ENCODE data around the gene DENND10. TPM values are rescaled to one million over a fixed set of nuclear protein-coding genes. Genes with fewer than 3 reads are reported as not detected.
"Not testable (repeated sequence)": the region's sequence is repeated elsewhere in the genome, so short reads cannot be mapped to it uniquely, and the experiment has no call there.

The DENND10 gene
- total and polyA plus RNA-seq, 2 experiments from 2014 or later, result 75.3 to 94.7 TPM

GRCh38 chr10:119140603-119141245, 36.8 kb downstream of the DENND10 start:
- no peak overlapping the region for H3K27ac ChIP-seq
- H3K9me3 ChIP-seq (ENCODE audit: low read depth), result no peaks in the 10 kb centered on the region
- 88% methylated on average over 21 of the region's 21 CpGs for WGBS (ENCODE audit: low lambda C conversion rate, missing lambda C conversion rate)
- H3K4me1 ChIP-seq (ENCODE audit: insufficient read depth), result no peaks in the 10 kb centered on the region
- no peak overlapping the region for H3K4me2 ChIP-seq
- H3K27me3 ChIP-seq, result no peaks in the 10 kb centered on the region
- DNase-seq (ENCODE audit: low spot score), result no peak
- no peaks in the 10 kb centered on the region for H3K36me3 ChIP-seq (replicated peaks; ENCODE audit: insufficient read depth, low read depth)
- H4K20me1 ChIP-seq (ENCODE audit: insufficient read depth, poor library complexity, severe bottlenecking), result no peaks in the 10 kb centered on the region
- no peaks in the 10 kb centered on the region for H3K79me2 ChIP-seq
- H2AFZ ChIP-seq, result no peak overlapping the region
- TF ChIP-seq EZH2 (IDR thresholded peaks at IDR 0.05; ENCODE audit: borderline replicate concordance), result no peak
- TF ChIP-seq EZH2phosphoT487 (IDR thresholded peaks at IDR 0.05; ENCODE audit: low read depth, severe bottlenecking, unreplicated experiment), result no peak
- no peak for TF ChIP-seq CTCF (IDR thresholded peaks at IDR 0.05; ENCODE audit: poor library complexity)
- no peak overlapping the region for H3K4me3 ChIP-seq
- H3K9me2 ChIP-seq (replicated peaks; ENCODE audit: insufficient read depth), result no peaks in the 10 kb centered on the region

- Histone ChIP-seq H3K4me1 (ENCODE audit: insufficient read depth) (no peaks in the 10 kb centered on the region), H3K27me3 (no peaks in the 10 kb centered on the region), H3K79me2 (no peaks in the 10 kb centered on the region), H4K20me1 (ENCODE audit: insufficient read depth, poor library complexity, severe bottlenecking) (no peaks in the 10 kb centered on the region), H2AFZ (no peak overlapping the region), H3K27ac (no peak overlapping the region), H3K4me3 (no peak overlapping the region), H3K36me3 (replicated peaks; ENCODE audit: insufficient read depth, low read depth) (no peaks in the 10 kb centered on the region), H3K9me3 (ENCODE audit: low read depth) (no peaks in the 10 kb centered on the region), H3K4me2 (no peak overlapping the region), H3K9me2 (replicated peaks; ENCODE audit: insufficient read depth) (no peaks in the 10 kb centered on the region)
- no peak for DNase-seq (ENCODE audit: low spot score)
- TF ChIP-seq EZH2phosphoT487 (IDR thresholded peaks at IDR 0.05; ENCODE audit: low read depth, severe bottlenecking, unreplicated experiment) (no peak), EZH2 (IDR thresholded peaks at IDR 0.05; ENCODE audit: borderline replicate concordance) (no peak), CTCF (IDR thresholded peaks at IDR 0.05; ENCODE audit: poor library complexity) (no peak)
- 85% methylated on average over 10 of the region's 10 CpGs for WGBS (ENCODE audit: low lambda C conversion rate, missing lambda C conversion rate)
Measured at GRCh38 chr10:119143657-119144056, 39.7 kb downstream of the DENND10 start.

GRCh38 chr10:119149157-119149556, 45.2 kb downstream of the DENND10 start:
- DNase-seq (ENCODE audit: low spot score), result no peak
- Histone ChIP-seq H3K9me3 (ENCODE audit: low read depth) (no peaks in the 10 kb centered on the region), H3K9me2 (replicated peaks; ENCODE audit: insufficient read depth) (no peaks in the 10 kb centered on the region), H3K4me3 (no peak overlapping the region), H3K36me3 (replicated peaks; ENCODE audit: insufficient read depth, low read depth) (no peaks in the 10 kb centered on the region), H3K27ac (no peak overlapping the region), H2AFZ (no peak overlapping the region), H3K4me1 (ENCODE audit: insufficient read depth) (no peaks in the 10 kb centered on the region), H3K27me3 (no peaks in the 10 kb centered on the region), H3K79me2 (no peaks in the 10 kb centered on the region), H3K4me2 (no peak overlapping the region), H4K20me1 (ENCODE audit: insufficient read depth, poor library complexity, severe bottlenecking) (no peaks in the 10 kb centered on the region)
- 95% methylated on average over 8 of the region's 8 CpGs for WGBS (ENCODE audit: low lambda C conversion rate, missing lambda C conversion rate)
- TF ChIP-seq CTCF (IDR thresholded peaks at IDR 0.05; ENCODE audit: poor library complexity), result no peak

- no peak overlapping the region for H2AFZ ChIP-seq
- 83% methylated on average over 13 of the region's 13 CpGs for WGBS (ENCODE audit: low lambda C conversion rate, missing lambda C conversion rate)
- no peak overlapping the region for H3K27ac ChIP-seq
- no peak for DNase-seq (ENCODE audit: low spot score)
- TF ChIP-seq EZH2 (IDR thresholded peaks at IDR 0.05; ENCODE audit: borderline replicate concordance) (no peak), CTCF (IDR thresholded peaks at IDR 0.05; ENCODE audit: poor library complexity) (no peak), EZH2phosphoT487 (IDR thresholded peaks at IDR 0.05; ENCODE audit: low read depth, severe bottlenecking, unreplicated experiment) (no peak)
- H3K4me3 ChIP-seq, result no peak overlapping the region
- no peaks in the 10 kb centered on the region for H4K20me1 ChIP-seq (ENCODE audit: insufficient read depth, poor library complexity, severe bottlenecking)
- no peaks in the 10 kb centered on the region for H3K79me2 ChIP-seq
- no peaks in the 10 kb centered on the region for H3K4me1 ChIP-seq (ENCODE audit: insufficient read depth)
- H3K9me2 ChIP-seq (replicated peaks; ENCODE audit: insufficient read depth), result no peaks in the 10 kb centered on the region
- no peak overlapping the region for H3K4me2 ChIP-seq
- H3K9me3 ChIP-seq (ENCODE audit: low read depth), result no peaks in the 10 kb centered on the region
- no peaks in the 10 kb centered on the region for H3K36me3 ChIP-seq (replicated peaks; ENCODE audit: insufficient read depth, low read depth)
- H3K27me3 ChIP-seq, result no peaks in the 10 kb centered on the region
Measured at GRCh38 chr10:119149729-119150128, 45.8 kb downstream of the DENND10 start.

GRCh38 chr10:119151601-119152000, 47.7 kb downstream of the DENND10 start:
- not testable (repeated sequence) for H3K27me3 ChIP-seq; H3K79me2 ChIP-seq; H2AFZ ChIP-seq; H4K20me1 ChIP-seq (ENCODE audit: insufficient read depth, poor library complexity, severe bottlenecking); DNase-seq (ENCODE audit: low spot score); H3K9me3 ChIP-seq (ENCODE audit: low read depth); H3K4me2 ChIP-seq; H3K27ac ChIP-seq; H3K4me1 ChIP-seq (ENCODE audit: insufficient read depth); H3K9me2 ChIP-seq (replicated peaks; ENCODE audit: insufficient read depth); H3K36me3 ChIP-seq (replicated peaks; ENCODE audit: insufficient read depth, low read depth); H3K4me3 ChIP-seq
- 100% methylated on average over 6 of the region's 6 CpGs for WGBS (ENCODE audit: low lambda C conversion rate, missing lambda C conversion rate)

All from hepatocyte (in vitro differentiated cells).